ENCODE data around the gene USH2A.

USH2A gene

GRCh38 chr1:215780641-215781040 is 642.6 kb downstream of the USH2A start:
- no peak for DNase-seq
- Histone ChIP-seq H3K79me2 (ENCODE audit: low read length) (no peaks in the 10 kb centered on the region), H3K9me2 (replicated peaks; ENCODE audit: insufficient read depth, low read length) (no peaks in the 10 kb centered on the region), H3K27me3 (replicated peaks; ENCODE audit: insufficient read depth, low read length) (no peaks in the 10 kb centered on the region), H2AFZ (ENCODE audit: low read length) (no peak overlapping the region), H3F3A (ENCODE audit: insufficient read depth, low read length) (no peaks in the 10 kb centered on the region), H3K27ac (ENCODE audit: low read length) (no peak overlapping the region), H3K4me3 (ENCODE audit: low read length) (no peak overlapping the region), H3K9ac (ENCODE audit: low read length) (no peak overlapping the region), H3K4me2 (ENCODE audit: low read depth, low read length) (no peak overlapping the region), H3K4me1 (ENCODE audit: low read length) (no peaks in the 10 kb centered on the region), H4K20me1 (ENCODE audit: insufficient read depth, low read length) (no peaks in the 10 kb centered on the region), H3K36me3 (replicated peaks; ENCODE audit: insufficient read depth, low read length) (no peaks in the 10 kb centered on the region), H3K9me3 (replicated peaks; ENCODE audit: insufficient read depth, low read length) (no peaks in the 10 kb centered on the region)
- TF ChIP-seq CTCF (IDR thresholded peaks at IDR 0.05; ENCODE audit: low read length) (no peak), EZH2phosphoT487 (IDR thresholded peaks at IDR 0.05; ENCODE audit: low read length) (no peak), EZH2 (optimal IDR thresholded peaks at IDR 0.05; ENCODE audit: low read depth, low read length) (no peak)

- Histone ChIP-seq H3K9me2 (replicated peaks; ENCODE audit: insufficient read depth, low read length) (no peaks in the 10 kb centered on the region), H3K9ac (ENCODE audit: low read length) (no peak overlapping the region), H3F3A (ENCODE audit: insufficient read depth, low read length) (no peaks in the 10 kb centered on the region), H3K9me3 (replicated peaks; ENCODE audit: insufficient read depth, low read length) (no peaks in the 10 kb centered on the region), H2AFZ (ENCODE audit: low read length) (no peak overlapping the region), H3K27me3 (replicated peaks; ENCODE audit: insufficient read depth, low read length) (no peaks in the 10 kb centered on the region), H3K4me3 (ENCODE audit: low read length) (no peak overlapping the region), H4K20me1 (ENCODE audit: insufficient read depth, low read length) (no peaks in the 10 kb centered on the region), H3K4me2 (ENCODE audit: low read depth, low read length) (no peak overlapping the region), H3K79me2 (ENCODE audit: low read length) (no peaks in the 10 kb centered on the region), H3K36me3 (replicated peaks; ENCODE audit: insufficient read depth, low read length) (no peaks in the 10 kb centered on the region), H3K4me1 (ENCODE audit: low read length) (no peaks in the 10 kb centered on the region), H3K27ac (ENCODE audit: low read length) (no peak overlapping the region)
- no peak for DNase-seq
- TF ChIP-seq EZH2phosphoT487 (IDR thresholded peaks at IDR 0.05; ENCODE audit: low read length) (no peak), EZH2 (optimal IDR thresholded peaks at IDR 0.05; ENCODE audit: low read depth, low read length) (no peak), CTCF (IDR thresholded peaks at IDR 0.05; ENCODE audit: low read length) (no peak)
Observed at GRCh38 chr1:215780139-215780538, 643.1 kb downstream of the USH2A start.

GRCh38 chr1:215779729-215780128 is 643.5 kb downstream of the USH2A start:
- DNase-seq = no peak
- no peaks in the 10 kb centered on the region for H3K79me2 ChIP-seq (ENCODE audit: low read length)
- no peaks in the 10 kb centered on the region for H3K4me1 ChIP-seq (ENCODE audit: low read length)
- H3K36me3 ChIP-seq (replicated peaks; ENCODE audit: insufficient read depth, low read length) = no peaks in the 10 kb centered on the region
- H2AFZ ChIP-seq (ENCODE audit: low read length) = no peak overlapping the region
- H3F3A ChIP-seq (ENCODE audit: insufficient read depth, low read length) = no peaks in the 10 kb centered on the region
- no peak overlapping the region for H3K27ac ChIP-seq (ENCODE audit: low read length)
- no peak overlapping the region for H3K4me2 ChIP-seq (ENCODE audit: low read depth, low read length)
- no peaks in the 10 kb centered on the region for H4K20me1 ChIP-seq (ENCODE audit: insufficient read depth, low read length)
- no peaks in the 10 kb centered on the region for H3K9me2 ChIP-seq (replicated peaks; ENCODE audit: insufficient read depth, low read length)
- H3K9ac ChIP-seq (ENCODE audit: low read length) = no peak overlapping the region
- H3K27me3 ChIP-seq (replicated peaks; ENCODE audit: insufficient read depth, low read length) = no peaks in the 10 kb centered on the region
- no peak overlapping the region for H3K4me3 ChIP-seq (ENCODE audit: low read length)
- TF ChIP-seq EZH2phosphoT487 (IDR thresholded peaks at IDR 0.05; ENCODE audit: low read length) = no peak
- no peak for TF ChIP-seq CTCF (IDR thresholded peaks at IDR 0.05; ENCODE audit: low read length)
- TF ChIP-seq EZH2 (optimal IDR thresholded peaks at IDR 0.05; ENCODE audit: low read depth, low read length) = no peak
- H3K9me3 ChIP-seq (replicated peaks; ENCODE audit: insufficient read depth, low read length) = no peaks in the 10 kb centered on the region
